H9 (cell line): ENCODE measurements around the gene GPR89A. TPM values are rescaled to one million over a fixed set of nuclear protein-coding genes. Genes with fewer than 3 reads are reported as not detected.
"Not testable (repeated sequence)": the region's sequence is repeated elsewhere in the genome, so short reads cannot be mapped to it uniquely, and the experiment has no call there.

ENCODE experiments used
- DNase-seq: peaks from one replicate; pipeline ENCODE4 v3.0.0-alpha.2; 2017
- H2AFZ ChIP-seq: one replicate; pipeline ENCODE4 v1.6.1; 2013; ENCODE audit warnings: mild to moderate bottlenecking, low read length, control low read depth, moderate library complexity
- H2AK5ac ChIP-seq: 2 replicates; pipeline ENCODE4 v1.6.1; 2013; ENCODE audit warnings: low read length, control low read depth, mixed read lengths; ENCODE audit not compliant: insufficient read length
- H2BK120ac ChIP-seq: one replicate; pipeline ENCODE4 v1.6.1; 2013; ENCODE audit warnings: low read depth, mild to moderate bottlenecking, low read length, control low read depth, inconsistent platforms; ENCODE audit not compliant: poor library complexity, severe bottlenecking
- H2BK12ac ChIP-seq: 2 replicates; pipeline ENCODE4 v1.6.1; 2013; ENCODE audit warnings: low read length, control low read depth, mixed read lengths, low read depth; ENCODE audit not compliant: insufficient read length
- H2BK15ac ChIP-seq: 2 replicates; pipeline ENCODE4 v1.6.1; 2013; ENCODE audit warnings: low read depth, low read length, control low read depth
- H2BK20ac ChIP-seq: one replicate; pipeline ENCODE4 v1.6.1; 2013; ENCODE audit warnings: low read depth, mild to moderate bottlenecking, low read length, control low read depth, inconsistent platforms; ENCODE audit not compliant: poor library complexity, severe bottlenecking
- H2BK5ac ChIP-seq: 2 replicates; pipeline ENCODE4 v1.6.1; 2013; ENCODE audit warnings: low read length, control low read depth, mixed read lengths; ENCODE audit not compliant: insufficient read length
- H3K14ac ChIP-seq: 2 replicates; pipeline ENCODE4 v1.6.1; 2013; ENCODE audit warnings: low read length, control low read depth; ENCODE audit not compliant: insufficient read depth
- H3K18ac ChIP-seq: 2 replicates; pipeline ENCODE4 v1.6.1; 2013; ENCODE audit warnings: low read depth, mild to moderate bottlenecking, mixed read lengths, low read length, control low read depth; ENCODE audit not compliant: insufficient read length
- H3K23ac ChIP-seq: 2 replicates; pipeline ENCODE4 v1.6.1; 2013; ENCODE audit warnings: low read length, control low read depth, mixed read lengths, low read depth; ENCODE audit not compliant: insufficient read length
- H3K23me2 ChIP-seq: 2 replicates; pipeline ENCODE4 v1.6.1; 2013; ENCODE audit warnings: low read depth, mild to moderate bottlenecking, mixed read lengths, low read length, control low read depth; ENCODE audit not compliant: insufficient read length, poor library complexity, severe bottlenecking
- H3K27ac ChIP-seq: 2 replicates; pipeline ENCODE4 v1.5.1; 2013; ENCODE audit warnings: low read length, control low read depth, mixed read lengths, low read depth; ENCODE audit not compliant: insufficient read length
- H3K27me3 ChIP-seq: 2 replicates; pipeline ENCODE4 v1.6.1; 2013; ENCODE audit warnings: low read length, control low read depth, inconsistent platforms; ENCODE audit not compliant: insufficient read depth
- H3K4ac ChIP-seq: 2 replicates; pipeline ENCODE4 v1.6.1; 2013; ENCODE audit warnings: low read depth, mild to moderate bottlenecking, control low read depth, inconsistent platforms, low read length, moderate library complexity
- H3K4me1 ChIP-seq: 2 replicates; pipeline ENCODE4 v1.6.1; 2013; ENCODE audit warnings: low read length, control low read depth, inconsistent platforms; ENCODE audit not compliant: insufficient read depth
- H3K4me2 ChIP-seq: 2 replicates; pipeline ENCODE4 v1.6.1; 2013; ENCODE audit warnings: low read length, control low read depth, mixed read lengths; ENCODE audit not compliant: insufficient read length, insufficient read depth
- H3K56ac ChIP-seq: 2 replicates; pipeline ENCODE4 v1.6.1; 2013; ENCODE audit warnings: low read depth, mild to moderate bottlenecking, mixed read lengths, low read length, control low read depth; ENCODE audit not compliant: insufficient read length
- H3K79me1 ChIP-seq: 2 replicates; pipeline ENCODE4 v1.6.1; 2013; ENCODE audit warnings: low read depth, mild to moderate bottlenecking, moderate library complexity, low read length, control low read depth, inconsistent platforms; ENCODE audit not compliant: insufficient read depth, poor library complexity, severe bottlenecking
- H3K79me2 ChIP-seq: 2 replicates; pipeline ENCODE4 v1.6.1; 2013; ENCODE audit warnings: low read length, control low read depth, inconsistent platforms; ENCODE audit not compliant: insufficient read depth
- H3K9ac ChIP-seq: 2 replicates; pipeline ENCODE4 v1.6.1; 2013; ENCODE audit warnings: low read length, control low read depth, mixed read lengths; ENCODE audit not compliant: insufficient read length; ENCODE audit errors: extremely low read depth
- H3K9me3 ChIP-seq: one replicate; pipeline ENCODE4 v1.6.1; 2013; ENCODE audit warnings: low read depth, low read length, inconsistent platforms; ENCODE audit not compliant: control insufficient read depth
- H3T11ph ChIP-seq: one replicate; pipeline ENCODE4 v1.6.1; 2013; ENCODE audit warnings: mild to moderate bottlenecking, low read length, control low read depth, inconsistent platforms
- H4K20me1 ChIP-seq: one replicate; pipeline ENCODE4 v1.6.1; 2013; ENCODE audit not compliant: control insufficient read depth, insufficient read length, insufficient read depth
- H4K5ac ChIP-seq: 2 replicates; pipeline ENCODE4 v1.6.1; 2013; ENCODE audit warnings: low read depth, mild to moderate bottlenecking, mixed read lengths, low read length, control low read depth; ENCODE audit not compliant: insufficient read length
- H4K8ac ChIP-seq: replicated peaks from 2 replicates; pipeline ENCODE4 v1.6.1; 2013; ENCODE audit warnings: low read length, control low read depth, mixed read lengths, low read depth; ENCODE audit not compliant: insufficient read length
- H4K91ac ChIP-seq: 2 replicates; pipeline ENCODE4 v1.6.1; 2013; ENCODE audit warnings: low read depth, mild to moderate bottlenecking, moderate library complexity, mixed read lengths, low read length, control low read depth; ENCODE audit not compliant: insufficient read length
- H3K27ac Mint-ChIP-seq, 3 experiments: 2 replicates in 2 of 3; 3 replicates in 1 of 3; pipeline ENCODE4 v1.8.0; 2020 to 2021; ENCODE audit warnings: mixed read lengths in 3 of 3, mild to moderate bottlenecking in 1 of 3, moderate library complexity in 1 of 3
- H3K27me3 Mint-ChIP-seq: 2 replicates; pipeline ENCODE4 v1.8.0; 2021; ENCODE audit warnings: low read depth, mild to moderate bottlenecking, moderate library complexity, mixed read lengths
- H3K36me3 Mint-ChIP-seq, 3 experiments: 2 replicates in 2 of 3; 3 replicates in 1 of 3; pipeline ENCODE4 v1.8.0; 2020 to 2021; ENCODE audit warnings: low read depth in 3 of 3, mixed read lengths in 3 of 3; ENCODE audit not compliant: insufficient read depth in 1 of 3
- H3K4me1 Mint-ChIP-seq, 2 experiments: 2 replicates each; pipeline ENCODE4 v1.8.0; 2020; ENCODE audit warnings: mixed read lengths in 2 of 2
- H3K4me3 Mint-ChIP-seq, 2 experiments: 2 replicates in 1 of 2; 3 replicates in 1 of 2; pipeline ENCODE4 v1.8.0; 2020 to 2021; ENCODE audit warnings: mild to moderate bottlenecking in 2 of 2, mixed read lengths in 2 of 2, moderate library complexity in 1 of 2
- H3K9me3 Mint-ChIP-seq, 2 experiments: 2 replicates in 1 of 2; 3 replicates in 1 of 2; pipeline ENCODE4 v1.8.0; 2020; ENCODE audit warnings: mild to moderate bottlenecking in 2 of 2, mixed read lengths in 2 of 2, moderate library complexity in 1 of 2
- WGBS: extraction: QIAGEN DNeasy Blood & Tissue Kit; methylation state at CpG from one replicate; pipeline ENCODE4 v1.1.7; 2013; ENCODE audit warnings: missing lambda C conversion rate, low lambda C conversion rate, mixed read lengths; ENCODE audit not compliant: insufficient read length; ENCODE audit errors: extremely low coverage; 5-methylcytosine and 5-hydroxymethylcytosine counted together
- total RNA-seq: library from RNA; stranded (reverse); gene quantifications from 2 replicates; pipeline ENCODE4 v1.2.1, GENCODE V29; 2021

Gene GPR89A
- total RNA-seq, 1 experiment from 2014 or later: 30.1 TPM

DNA sequence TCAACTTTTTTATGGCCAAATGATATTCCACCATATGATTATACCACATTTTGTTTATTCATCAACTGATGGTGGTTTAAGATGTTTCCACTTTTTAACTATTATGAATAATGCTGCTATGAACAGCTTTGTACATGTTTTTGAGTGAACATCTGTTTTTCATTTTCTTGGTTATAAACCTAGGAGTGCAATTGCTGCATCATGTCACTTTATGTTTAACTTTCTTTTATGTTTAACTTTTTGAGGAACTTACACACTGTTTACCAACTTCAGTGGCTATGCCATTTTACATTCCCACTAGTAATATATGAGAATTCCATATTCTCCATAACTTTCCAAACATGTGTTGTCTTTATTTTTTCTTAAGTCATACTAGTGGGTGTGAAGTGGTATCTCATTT lies 12.4 kb upstream of the GPR89A start:
- not testable (repeated sequence) for H4K91ac ChIP-seq, H3K18ac ChIP-seq, H4K8ac ChIP-seq, H3K56ac ChIP-seq, H3K27me3 Mint-ChIP-seq, H3K9me3 ChIP-seq, H3K4me2 ChIP-seq, H3K79me1 ChIP-seq, H3K27me3 ChIP-seq, H2BK5ac ChIP-seq, H2BK15ac ChIP-seq, H3K9me3 Mint-ChIP-seq, H3K4me1 Mint-ChIP-seq, H4K5ac ChIP-seq, H3K27ac ChIP-seq, H3K4me1 ChIP-seq, H3K9ac ChIP-seq, H3K4ac ChIP-seq, DNase-seq, H3K27ac Mint-ChIP-seq, H3K79me2 ChIP-seq, H3K4me3 Mint-ChIP-seq, H3K23me2 ChIP-seq, H2BK120ac ChIP-seq, H3K36me3 Mint-ChIP-seq, H4K20me1 ChIP-seq, H2BK20ac ChIP-seq, H3K23ac ChIP-seq, H2AK5ac ChIP-seq, H2AFZ ChIP-seq, H2BK12ac ChIP-seq, H3T11ph ChIP-seq, H3K14ac ChIP-seq

DNA sequence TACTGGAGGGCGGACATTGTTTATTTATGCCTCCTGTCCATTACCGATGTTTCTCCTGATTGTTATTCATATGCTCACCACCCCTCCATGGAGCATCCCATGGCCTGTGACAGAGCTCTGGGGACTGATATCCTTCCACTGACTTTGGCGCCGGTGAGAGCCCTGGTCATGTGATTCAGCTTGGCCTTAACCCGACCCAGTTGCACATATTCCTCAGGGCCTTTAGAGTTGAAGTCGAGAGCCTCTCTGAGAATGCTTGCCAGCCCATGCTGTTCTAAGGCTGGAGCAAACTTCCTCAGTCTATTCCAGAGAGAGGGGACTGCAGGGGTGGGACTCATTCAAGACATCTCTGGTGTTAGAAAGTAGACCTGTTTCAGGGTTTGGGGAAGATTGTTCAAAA lies 11.6 kb upstream of the GPR89A start:
- H3K27ac Mint-ChIP-seq, H3K14ac ChIP-seq, H4K5ac ChIP-seq, DNase-seq, H3K9ac ChIP-seq, H2BK15ac ChIP-seq, H3K18ac ChIP-seq, H3K9me3 Mint-ChIP-seq, H3K27ac ChIP-seq, H3K9me3 ChIP-seq, H3K23me2 ChIP-seq, H2BK20ac ChIP-seq, H2BK12ac ChIP-seq, H3K4me1 Mint-ChIP-seq, H3K4me1 ChIP-seq, H2BK120ac ChIP-seq, H3K79me1 ChIP-seq, H2AFZ ChIP-seq, H3K79me2 ChIP-seq, H3K4ac ChIP-seq, H3K56ac ChIP-seq, H3K4me2 ChIP-seq, H3K36me3 Mint-ChIP-seq, H4K8ac ChIP-seq, H3K27me3 ChIP-seq, H3K4me3 Mint-ChIP-seq, H3T11ph ChIP-seq, H2BK5ac ChIP-seq, H4K91ac ChIP-seq, H4K20me1 ChIP-seq, H2AK5ac ChIP-seq, H3K23ac ChIP-seq, H3K27me3 Mint-ChIP-seq: not testable (repeated sequence)
- no CpG with 5 or more reads among the region's 6 CpGs for WGBS

DNA sequence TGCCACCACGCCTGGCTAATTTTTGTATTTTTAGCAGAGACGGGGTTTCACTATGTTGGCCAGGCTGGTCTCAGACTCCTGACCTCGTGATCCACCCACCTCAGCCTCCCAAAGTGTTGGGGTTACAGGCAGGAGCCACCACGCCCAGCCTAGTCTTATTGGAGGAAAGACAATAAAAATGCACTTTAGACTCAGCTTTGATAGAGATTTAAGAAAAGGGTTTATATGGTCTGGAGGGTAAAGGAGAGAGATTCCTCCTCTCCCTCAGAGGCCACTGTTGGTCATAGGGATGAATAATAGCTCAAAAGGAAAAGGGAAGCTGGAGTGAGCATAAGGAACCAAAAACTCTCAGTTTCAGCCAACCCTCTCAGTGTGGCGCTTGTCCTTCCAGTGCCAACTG lies 8.4 kb upstream of the GPR89A start:
- not testable (repeated sequence) for H2BK5ac ChIP-seq, H2BK120ac ChIP-seq, H3K14ac ChIP-seq, H3K56ac ChIP-seq, H3K4me1 ChIP-seq, H3K23me2 ChIP-seq, H4K91ac ChIP-seq, H3K79me2 ChIP-seq, H3K27me3 Mint-ChIP-seq, H4K8ac ChIP-seq, H2AK5ac ChIP-seq, H4K20me1 ChIP-seq, H3K9ac ChIP-seq, H3K18ac ChIP-seq, H3K9me3 Mint-ChIP-seq, H2BK12ac ChIP-seq, H3K27me3 ChIP-seq, H3K4me2 ChIP-seq, H3K4ac ChIP-seq, H2BK20ac ChIP-seq, H2BK15ac ChIP-seq, H3K36me3 Mint-ChIP-seq, H2AFZ ChIP-seq, H3K27ac ChIP-seq, H3K9me3 ChIP-seq, H3K27ac Mint-ChIP-seq, H3K79me1 ChIP-seq, H3T11ph ChIP-seq, H4K5ac ChIP-seq, H3K23ac ChIP-seq, DNase-seq, H3K4me1 Mint-ChIP-seq, H3K4me3 Mint-ChIP-seq
- no CpG with 5 or more reads among the region's 5 CpGs for WGBS
